ENCODE results near the gene DLGAP4. TPM values are rescaled to one million over a fixed set of nuclear protein-coding genes. Genes with fewer than 3 reads are reported as not detected.

Gene DLGAP4
- total and polyA plus RNA-seq, 3 experiments from 2014 or later, result 15.5 to 19.3 (median 19.1) TPM

DNA sequence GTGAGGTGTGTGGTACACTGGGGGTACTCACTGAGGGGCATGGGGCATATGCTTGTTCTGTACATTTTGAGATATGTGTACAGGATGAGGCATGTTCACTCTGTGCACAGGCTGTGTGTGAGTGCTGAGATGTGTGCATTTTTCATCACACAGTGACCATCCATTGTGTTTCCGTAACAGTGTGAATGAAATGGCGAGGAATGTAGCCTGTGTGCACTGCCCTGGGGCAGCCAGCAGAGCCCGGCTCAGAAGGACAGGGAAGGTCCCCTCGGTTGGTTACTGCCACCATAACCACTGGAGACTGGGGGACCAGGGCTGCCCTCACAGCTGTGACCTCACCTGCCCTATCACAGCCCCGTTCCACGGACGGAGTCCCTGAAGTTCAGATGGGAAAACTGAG is 129.0 kb downstream of the DLGAP4 start:
- CTCF ChIA-PET, result no interaction called here
- H3K4me3 Mint-ChIP-seq, result peak overlapping the region in 2 of 7 donors; percentile 10 to 66
- Histone ChIP-seq H3K9me3 (ENCODE audit: low read length) (no peaks in the 10 kb centered on the region), H3K27ac (ENCODE audit: low read depth, low read length) (no peak overlapping the region), H3K36me3 (ENCODE audit: insufficient read depth, low read length) (no peaks in the 10 kb centered on the region), H3K4me1 (ENCODE audit: insufficient read depth, low read length) (no peaks in the 10 kb centered on the region), H3K4me3 (ENCODE audit: low read length) (no peak overlapping the region), H3K27me3 (ENCODE audit: insufficient read depth, low read length, poor library complexity, severe bottlenecking) (no peaks in the 10 kb centered on the region)
- H3K9me3 Mint-ChIP-seq, result no peaks in the 10 kb centered on the region
- H3K4me1 Mint-ChIP-seq, result peaks cover 3 to 12% (median 4%) of the 10 kb centered on the region in 3 donors
- POLR2A ChIA-PET, result no interaction called here
- H3K27me3 Mint-ChIP-seq, result peaks cover 4 to 11% of the 10 kb centered on the region in 2 donors
- no peak for DNase-seq
- H3K36me3 Mint-ChIP-seq, result no peaks in the 10 kb centered on the region
- no peak overlapping the region for H3K27ac Mint-ChIP-seq

DNA sequence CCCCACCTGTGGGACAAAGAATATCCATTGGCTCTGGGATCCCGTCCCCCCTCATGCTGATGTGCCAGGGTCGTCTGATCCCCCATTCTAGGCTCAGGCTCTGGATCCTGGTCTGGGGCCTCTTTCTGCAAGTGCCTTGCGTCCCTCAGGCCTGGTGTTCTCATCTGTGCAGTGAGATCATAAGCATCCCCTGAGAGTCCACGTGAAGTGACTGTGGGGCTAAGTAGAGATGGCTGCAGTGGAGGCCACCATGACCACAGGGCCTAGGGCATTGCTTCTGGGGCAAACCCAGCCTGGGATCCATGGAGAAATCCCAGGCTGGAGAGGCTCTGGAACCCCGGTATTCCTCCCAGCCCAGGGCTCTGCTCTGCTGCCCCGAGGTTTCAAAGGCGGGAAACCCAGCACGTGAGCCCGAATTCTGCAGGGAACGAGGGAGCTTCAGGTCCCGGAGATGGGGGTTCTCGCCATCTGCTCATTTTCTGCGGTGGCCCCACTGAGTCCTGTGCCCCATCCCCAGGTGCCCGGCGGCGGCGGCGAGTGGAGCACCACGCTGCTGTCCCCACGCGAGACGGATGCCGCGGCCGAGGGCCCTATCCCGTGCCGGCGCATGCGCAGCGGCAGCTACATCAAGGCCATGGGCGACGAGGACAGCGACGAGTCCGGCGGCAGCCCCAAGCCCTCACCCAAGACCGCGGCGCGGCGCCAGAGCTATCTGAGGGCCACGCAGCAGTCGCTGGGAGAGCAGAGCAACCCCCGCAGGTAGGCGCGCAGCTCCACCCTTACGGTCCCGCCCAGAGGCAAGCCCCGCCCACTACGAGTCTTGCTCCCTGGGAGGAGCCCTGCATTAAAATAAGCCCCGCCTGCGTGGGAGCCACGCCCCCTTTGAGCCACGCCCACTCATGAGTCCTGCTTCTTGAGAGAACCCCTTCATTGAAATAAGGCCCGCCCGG is 129.7 kb downstream of the DLGAP4 start:
- ChIA-PET CTCF (interaction anchor here (0.7 to 0.9 kb wide), 2 partner anchors 163 to 233 kb away, joined by 3 read pairs; no protein-coding TSS in a partner anchor), POLR2A (no interaction called here)
- no peak overlapping the region for H3K4me3 ChIP-seq (ENCODE audit: low read length)
- peak overlapping the region in 5 of 7 donors; percentile 27 to 65 (median 54) for H3K4me3 Mint-ChIP-seq
- peaks cover 3 to 12% (median 4%) of the 10 kb centered on the region in 3 donors for H3K4me1 Mint-ChIP-seq
- H3K9me3 Mint-ChIP-seq, result no peaks in the 10 kb centered on the region
- DNase-seq, result peak; percentile 73 to 88 (median 84)
- peaks cover 4 to 11% of the 10 kb centered on the region in 2 donors for H3K27me3 Mint-ChIP-seq
- no peak overlapping the region for H3K27ac Mint-ChIP-seq
- no peaks in the 10 kb centered on the region for H3K36me3 Mint-ChIP-seq
- no peaks in the 10 kb centered on the region for H3K4me1 ChIP-seq (ENCODE audit: insufficient read depth, low read length)
- H3K27me3 ChIP-seq (ENCODE audit: insufficient read depth, low read length, poor library complexity, severe bottlenecking), result no peaks in the 10 kb centered on the region
- no peaks in the 10 kb centered on the region for H3K36me3 ChIP-seq (ENCODE audit: insufficient read depth, low read length)
- no peaks in the 10 kb centered on the region for H3K9me3 ChIP-seq (ENCODE audit: low read length)
- H3K27ac ChIP-seq (ENCODE audit: low read depth, low read length), result no peak overlapping the region

DNA sequence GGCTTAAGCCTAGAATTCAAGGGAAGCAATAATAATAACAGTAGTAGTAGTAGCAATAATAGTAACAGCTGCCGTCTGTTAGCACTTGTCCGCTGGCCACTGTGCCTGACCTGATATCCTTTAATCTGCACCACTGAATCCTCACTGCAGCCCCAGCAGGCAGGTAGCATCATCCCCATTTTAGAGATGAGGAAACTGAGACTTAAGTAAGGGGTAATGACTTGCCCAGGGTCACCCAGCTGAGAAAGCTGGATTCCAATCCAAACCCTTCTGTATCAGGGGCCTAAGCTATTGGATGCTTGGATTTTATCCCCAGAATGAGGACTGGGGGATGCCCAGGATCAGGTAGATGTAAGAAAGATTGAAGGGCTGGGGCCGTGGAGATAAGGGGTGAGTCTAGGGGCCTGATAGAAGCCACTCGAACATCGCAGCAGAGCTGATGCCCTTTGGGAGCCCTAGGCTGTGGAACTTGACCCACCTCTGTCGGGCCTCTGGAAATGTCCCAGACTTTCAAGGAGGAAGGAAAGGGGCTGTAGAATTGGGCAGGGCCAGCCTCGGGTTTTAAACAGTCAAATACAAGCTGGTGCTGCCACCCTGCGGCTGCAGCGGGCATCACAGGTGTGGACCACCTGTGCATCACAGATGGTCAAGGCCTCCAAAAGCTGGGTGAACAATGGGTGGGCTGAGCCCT is 133.0 kb downstream of the DLGAP4 start:
- no peaks in the 10 kb centered on the region for H3K36me3 ChIP-seq (ENCODE audit: insufficient read depth, low read length)
- Mint-ChIP-seq H3K4me3 (no peak overlapping the region), H3K4me1 (peaks cover 3 to 11% (median 4%) of the 10 kb centered on the region in 3 donors), H3K27ac (peak overlapping the region in 3 of 8 donors; percentile 19 to 24 (median 19)), H3K9me3 (no peaks in the 10 kb centered on the region), H3K27me3 (peaks cover 3 to 25% of the 10 kb centered on the region in 2 donors), H3K36me3 (no peaks in the 10 kb centered on the region)
- POLR2A ChIA-PET, result no interaction called here
- peak; percentile 28 to 70 (median 46) for DNase-seq
- H3K27ac ChIP-seq (ENCODE audit: low read depth, low read length), result no peak overlapping the region
- H3K4me3 ChIP-seq (ENCODE audit: low read length), result no peak overlapping the region
- no peaks in the 10 kb centered on the region for H3K27me3 ChIP-seq (ENCODE audit: insufficient read depth, low read length, poor library complexity, severe bottlenecking)
- no peaks in the 10 kb centered on the region for H3K9me3 ChIP-seq (ENCODE audit: low read length)
- no peaks in the 10 kb centered on the region for H3K4me1 ChIP-seq (ENCODE audit: insufficient read depth, low read length)
- CTCF ChIA-PET, result interaction anchor here (0.8 to 2.4 kb wide), 15 partner anchors 10 to 446 kb away, joined by 3 to 18 read pairs (median 4); partner anchors contain the start of gene AAR2

DNA sequence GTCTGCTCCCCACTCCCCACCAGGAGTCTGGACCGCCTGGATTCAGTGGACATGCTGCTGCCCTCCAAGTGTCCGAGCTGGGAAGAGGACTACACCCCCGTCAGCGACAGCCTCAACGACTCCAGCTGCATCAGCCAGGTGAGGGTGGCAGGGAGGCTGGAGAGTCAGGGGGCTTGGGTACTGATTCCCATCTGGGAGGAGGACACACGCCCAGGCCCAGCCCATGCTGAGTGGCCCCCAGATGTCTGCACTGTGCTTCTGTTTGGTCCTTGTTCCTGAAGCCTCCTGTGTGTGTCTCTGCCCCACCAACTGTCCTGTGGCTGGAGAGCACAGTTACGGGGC is 133.6 kb downstream of the DLGAP4 start:
- Histone ChIP-seq H3K36me3 (ENCODE audit: insufficient read depth, low read length) (no peaks in the 10 kb centered on the region), H3K27me3 (ENCODE audit: insufficient read depth, low read length, poor library complexity, severe bottlenecking) (no peaks in the 10 kb centered on the region), H3K4me3 (ENCODE audit: low read length) (no peak overlapping the region), H3K4me1 (ENCODE audit: insufficient read depth, low read length) (no peaks in the 10 kb centered on the region), H3K9me3 (ENCODE audit: low read length) (no peaks in the 10 kb centered on the region), H3K27ac (ENCODE audit: low read depth, low read length) (no peak overlapping the region)
- Mint-ChIP-seq H3K27ac (no peak overlapping the region), H3K9me3 (no peaks in the 10 kb centered on the region), H3K36me3 (no peaks in the 10 kb centered on the region), H3K4me3 (no peak overlapping the region), H3K27me3 (peaks cover 3 to 25% of the 10 kb centered on the region in 2 donors), H3K4me1 (peaks cover 2 to 5% (median 4%) of the 10 kb centered on the region in 3 donors)
- POLR2A ChIA-PET, result no interaction called here
- CTCF ChIA-PET, result interaction anchor here (0.8 to 2.4 kb wide), 14 partner anchors 9 to 447 kb away, joined by 3 to 18 read pairs (median 4); partner anchors contain the start of gene AAR2
- DNase-seq, result no peak

DNA sequence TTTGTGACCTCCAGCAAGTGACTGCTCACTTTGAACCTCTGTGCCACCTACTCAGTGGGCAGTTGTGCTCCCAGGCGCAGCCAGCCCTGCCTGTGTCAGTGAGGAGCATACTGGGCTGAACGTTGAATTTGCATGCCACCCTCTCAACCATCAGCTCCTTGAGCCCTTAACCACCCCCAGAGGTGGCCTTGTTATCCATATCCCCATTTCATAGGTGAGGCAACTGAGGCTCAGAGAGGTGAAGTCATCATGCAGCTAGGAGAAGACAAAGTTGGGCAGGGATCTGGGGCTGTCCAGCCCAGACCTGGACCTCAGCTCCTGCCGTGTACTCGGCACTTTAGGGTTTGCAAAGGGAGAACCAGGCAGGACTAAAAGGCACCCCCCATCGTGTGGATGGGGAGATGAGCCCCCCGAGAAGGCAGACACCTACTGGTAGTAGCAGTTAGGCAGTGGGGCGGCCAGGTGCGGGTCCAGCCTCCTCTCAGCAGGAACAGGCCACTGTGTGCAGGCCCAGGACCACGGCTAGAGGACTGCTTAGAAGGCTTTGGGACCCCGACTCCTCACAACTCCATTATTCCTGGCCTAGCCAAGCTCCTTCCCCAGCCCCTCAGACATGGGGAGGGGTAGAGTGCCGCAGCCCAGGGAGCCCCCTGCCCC is 134.4 kb downstream of the DLGAP4 start:
- no peaks in the 10 kb centered on the region for H3K9me3 ChIP-seq (ENCODE audit: low read length)
- H3K4me1 ChIP-seq (ENCODE audit: insufficient read depth, low read length), result no peaks in the 10 kb centered on the region
- no peak overlapping the region for H3K4me3 ChIP-seq (ENCODE audit: low read length)
- ChIA-PET POLR2A (no interaction called here), CTCF (interaction anchor here (1.3 to 2.4 kb wide), 7 partner anchors 8 to 447 kb away, joined by 3 to 18 read pairs (median 4); no protein-coding TSS in a partner anchor)
- no peaks in the 10 kb centered on the region for H3K36me3 ChIP-seq (ENCODE audit: insufficient read depth, low read length)
- Mint-ChIP-seq H3K27me3 (peaks cover 2 to 27% of the 10 kb centered on the region in 2 donors), H3K4me1 (peaks cover 2 to 4% (median 4%) of the 10 kb centered on the region in 3 donors), H3K27ac (no peak overlapping the region), H3K4me3 (no peak overlapping the region), H3K9me3 (no peaks in the 10 kb centered on the region), H3K36me3 (no peaks in the 10 kb centered on the region)
- no peaks in the 10 kb centered on the region for H3K27me3 ChIP-seq (ENCODE audit: insufficient read depth, low read length, poor library complexity, severe bottlenecking)
- no peak for DNase-seq
- no peak overlapping the region for H3K27ac ChIP-seq (ENCODE audit: low read depth, low read length)

DNA sequence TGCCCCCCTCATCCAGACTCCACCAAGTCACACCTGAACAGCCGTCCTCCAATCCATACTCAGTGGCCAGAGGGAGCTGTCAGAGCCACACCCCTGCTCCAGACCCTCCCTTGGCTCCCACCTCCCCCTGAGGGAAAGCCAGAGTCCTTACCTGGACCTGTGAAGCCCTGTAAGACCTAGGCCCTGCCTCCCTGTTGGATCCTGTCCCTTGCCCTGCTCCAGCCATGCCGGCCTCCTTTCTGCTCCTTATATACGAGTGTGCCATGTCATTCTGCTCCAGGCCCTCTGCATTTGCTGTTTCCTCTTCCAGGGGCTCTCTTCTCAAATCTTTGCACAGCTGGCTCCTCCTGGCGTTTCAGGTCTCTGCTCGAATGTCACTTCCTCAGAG is 134.9 kb downstream of the DLGAP4 start:
- Mint-ChIP-seq H3K36me3 (no peaks in the 10 kb centered on the region), H3K4me3 (no peak overlapping the region), H3K27me3 (peaks cover 0 to 32% of the 10 kb centered on the region in 2 donors), H3K27ac (peak overlapping the region in 2 of 8 donors; percentile 86 to 95), H3K4me1 (peaks cover 2 to 4% (median 4%) of the 10 kb centered on the region in 3 donors), H3K9me3 (no peaks in the 10 kb centered on the region)
- no peak overlapping the region for H3K4me3 ChIP-seq (ENCODE audit: low read length)
- no peaks in the 10 kb centered on the region for H3K9me3 ChIP-seq (ENCODE audit: low read length)
- no peaks in the 10 kb centered on the region for H3K4me1 ChIP-seq (ENCODE audit: insufficient read depth, low read length)
- H3K36me3 ChIP-seq (ENCODE audit: insufficient read depth, low read length), result no peaks in the 10 kb centered on the region
- no peak for DNase-seq
- ChIA-PET POLR2A (no interaction called here), CTCF (interaction anchor here (1.4 to 2.4 kb wide), 2 partner anchors 8 to 37 kb away, joined by 3 to 9 read pairs; no protein-coding TSS in a partner anchor)
- no peaks in the 10 kb centered on the region for H3K27me3 ChIP-seq (ENCODE audit: insufficient read depth, low read length, poor library complexity, severe bottlenecking)
- no peak overlapping the region for H3K27ac ChIP-seq (ENCODE audit: low read depth, low read length)

DNA sequence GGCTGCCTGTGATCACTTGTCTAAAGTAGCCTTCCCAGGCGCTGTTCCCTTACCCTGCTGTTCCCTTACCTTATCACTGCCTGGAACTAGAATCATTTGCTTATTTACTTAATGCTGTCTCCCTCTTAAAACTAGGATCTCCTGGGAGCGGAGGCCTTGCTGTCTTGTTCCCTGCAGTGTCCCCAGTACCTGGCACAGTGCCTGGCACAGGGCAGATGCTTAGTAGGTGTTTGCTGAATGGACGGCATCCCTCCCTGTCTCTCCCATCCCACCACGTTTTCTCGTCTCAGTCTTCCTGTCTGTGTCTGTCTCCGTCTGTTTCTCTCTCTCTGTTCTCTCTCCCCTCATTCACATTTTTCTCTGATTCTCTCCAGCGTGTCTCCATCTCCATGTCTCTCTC is 135.3 kb downstream of the DLGAP4 start:
- Mint-ChIP-seq H3K4me1 (peaks cover 2 to 4% (median 4%) of the 10 kb centered on the region in 3 donors), H3K27me3 (peaks cover 0 to 35% of the 10 kb centered on the region in 2 donors), H3K9me3 (no peaks in the 10 kb centered on the region), H3K36me3 (no peaks in the 10 kb centered on the region), H3K4me3 (no peak overlapping the region), H3K27ac (peak overlapping the region in 3 of 8 donors; percentile 61 to 95 (median 86))
- H3K4me1 ChIP-seq (ENCODE audit: insufficient read depth, low read length), result no peaks in the 10 kb centered on the region
- no peaks in the 10 kb centered on the region for H3K36me3 ChIP-seq (ENCODE audit: insufficient read depth, low read length)
- no peak for DNase-seq
- H3K27ac ChIP-seq (ENCODE audit: low read depth, low read length), result no peak overlapping the region
- H3K27me3 ChIP-seq (ENCODE audit: insufficient read depth, low read length, poor library complexity, severe bottlenecking), result no peaks in the 10 kb centered on the region
- ChIA-PET POLR2A (no interaction called here), CTCF (interaction anchor here (2.4 kb wide), 1 partner anchor 8 kb away, joined by 9 read pairs; no protein-coding TSS in a partner anchor)
- no peak overlapping the region for H3K4me3 ChIP-seq (ENCODE audit: low read length)
- no peaks in the 10 kb centered on the region for H3K9me3 ChIP-seq (ENCODE audit: low read length)
